Measurements from ENCODE around the gene RALGAPA2. TPM values are rescaled to one million over a fixed set of nuclear protein-coding genes. Genes with fewer than 3 reads are reported as not detected.

Gene RALGAPA2
- total RNA-seq, 2 experiments from 2014 or later, result 14.3 to 17.2 TPM

GRCh38 chr20:20473657-20474056, 238.8 kb downstream of the RALGAPA2 start:
- Mint-ChIP-seq H3K4me1 (ENCODE audit: low read depth) (no peaks in the 10 kb centered on the region), H3K4me3 (no peak overlapping the region), H3K27ac (no peak overlapping the region), H3K36me3 (ENCODE audit: low read depth) (peaks cover 13% of the 10 kb centered on the region), H3K27me3 (no peaks in the 10 kb centered on the region), H3K9me3 (no peaks in the 10 kb centered on the region)
- ATAC-seq (no peak), DNase-seq (no peak)
- no peak for TF ChIP-seq CTCF (IDR thresholded peaks at IDR 0.05)
- intact Hi-C loops (cut with micrococcal nuclease), result no loop called here
- ChIA-PET CTCF (interaction anchor here (1.3 kb wide), 1 partner anchor 9 kb away, joined by 3 read pairs; no protein-coding TSS in a partner anchor), POLR2A (no interaction called here)

- Mint-ChIP-seq H3K27me3 (no peaks in the 10 kb centered on the region), H3K9me3 (no peaks in the 10 kb centered on the region), H3K27ac (no peak overlapping the region), H3K36me3 (ENCODE audit: low read depth) (peaks cover 14% of the 10 kb centered on the region), H3K4me3 (no peak overlapping the region), H3K4me1 (ENCODE audit: low read depth) (no peaks in the 10 kb centered on the region)
- ChIA-PET CTCF (no interaction called here), POLR2A (no interaction called here)
- no peak for TF ChIP-seq CTCF (IDR thresholded peaks at IDR 0.05)
- intact Hi-C loops (cut with micrococcal nuclease), result no loop called here
- DNase-seq (no peak), ATAC-seq (no peak)
These were observed 239.7 kb downstream of the RALGAPA2 start for GRCh38 chr20:20472684-20473274.

GRCh38 chr20:20466341-20466879, 246.0 kb downstream of the RALGAPA2 start:
- ATAC-seq, result peak; percentile 68
- Mint-ChIP-seq H3K36me3 (ENCODE audit: low read depth) (peaks cover 9% of the 10 kb centered on the region), H3K27me3 (no peaks in the 10 kb centered on the region), H3K9me3 (no peaks in the 10 kb centered on the region), H3K4me3 (no peak overlapping the region), H3K4me1 (ENCODE audit: low read depth) (peaks cover 7% of the 10 kb centered on the region), H3K27ac (peak overlapping the region; percentile 63)
- peak; percentile 47 for DNase-seq
- CTCF ChIA-PET, result interaction anchor here (1.3 kb wide), 1 partner anchor 28 kb away, joined by 3 read pairs; no protein-coding TSS in a partner anchor
- no peak for TF ChIP-seq CTCF (IDR thresholded peaks at IDR 0.05)
- intact Hi-C loops (cut with micrococcal nuclease), result no loop called here
- POLR2A ChIA-PET, result no interaction called here

- ChIA-PET POLR2A (no interaction called here), CTCF (no interaction called here)
- Mint-ChIP-seq H3K27ac (no peak overlapping the region), H3K4me1 (ENCODE audit: low read depth) (peaks cover 7% of the 10 kb centered on the region), H3K4me3 (no peak overlapping the region), H3K9me3 (no peaks in the 10 kb centered on the region), H3K36me3 (ENCODE audit: low read depth) (peaks cover 9% of the 10 kb centered on the region), H3K27me3 (no peaks in the 10 kb centered on the region)
- ATAC-seq, result no peak
- no peak for TF ChIP-seq CTCF (IDR thresholded peaks at IDR 0.05)
- no peak for DNase-seq
- intact Hi-C loops (cut with micrococcal nuclease), result no loop called here
These were observed 247.2 kb downstream of the RALGAPA2 start for GRCh38 chr20:20465252-20465651.

- DNase-seq (no peak), ATAC-seq (no peak)
- Mint-ChIP-seq H3K4me1 (ENCODE audit: low read depth) (peaks cover 7% of the 10 kb centered on the region), H3K27me3 (no peaks in the 10 kb centered on the region), H3K27ac (no peak overlapping the region), H3K4me3 (no peak overlapping the region), H3K36me3 (ENCODE audit: low read depth) (peaks cover 6% of the 10 kb centered on the region), H3K9me3 (no peaks in the 10 kb centered on the region)
- no peak for TF ChIP-seq CTCF (IDR thresholded peaks at IDR 0.05)
- ChIA-PET POLR2A (no interaction called here), CTCF (no interaction called here)
- intact Hi-C loops (cut with micrococcal nuclease), result no loop called here
These were observed 248.5 kb downstream of the RALGAPA2 start for GRCh38 chr20:20463933-20464374.
